K562 (cell line): Measurements from ENCODE around the gene FLAD1. TPM values are rescaled to one million over a fixed set of nuclear protein-coding genes. Genes with fewer than 3 reads are reported as not detected.

Experiments
- COPS2 ChIP-seq: fragments of 450-650 bp; conservative IDR thresholded peaks from 2 replicates; pipeline ENCODE4 v1.6.1; 2016; ENCODE audit warnings: mild to moderate bottlenecking, moderate library complexity
- ELF2 ChIP-seq: fragments of 250-450 bp; sonication (Bioruptor Pico); IDR thresholded peaks from 2 replicates; pipeline ENCODE4 v1.5.0; 2021; ENCODE audit warnings: mild to moderate bottlenecking
- HCFC1 ChIP-seq: IDR thresholded peaks from 2 replicates; pipeline ENCODE4 v1.6.1; 2012; ENCODE audit warnings: low read depth, low read length, improper control_type of control experiment
- HNRNPH1 ChIP-seq: fragments of 200-400 bp; formaldehyde crosslinking; optimal IDR thresholded peaks from 2 replicates; pipeline ENCODE3; 2017; ENCODE audit warnings: low read depth, mild to moderate bottlenecking, low read length, moderate library complexity
- IRF1 ChIP-seq: sonication (generic); formaldehyde crosslinking; IDR thresholded peaks from 2 replicates; pipeline ENCODE4 v1.8.0; 2022; ENCODE audit warnings: missing genetic modification reagents, mild to moderate bottlenecking, borderline replicate concordance
- MEF2A ChIP-seq: IDR thresholded peaks from 2 replicates; pipeline ENCODE4 v1.6.1; 2011; ENCODE audit warnings: low read depth, mild to moderate bottlenecking, low read length, moderate library complexity; ENCODE audit not compliant: control insufficient read depth
- MEF2D ChIP-seq: conservative IDR thresholded peaks from 2 replicates; pipeline ENCODE4 v1.6.1; 2016; ENCODE audit warnings: low read depth, missing genetic modification characterization, missing compliant biosample characterization
- NEUROD1 ChIP-seq: fragments of 150-350 bp; IDR thresholded peaks from 2 replicates; pipeline ENCODE4 v1.6.1; 2014; ENCODE audit warnings: borderline replicate concordance, low read length, low read depth; ENCODE audit not compliant: partially characterized antibody
- PHF21A ChIP-seq: fragments of 450-650 bp; IDR thresholded peaks from 2 replicates; pipeline ENCODE4 v1.6.1; 2017; ENCODE audit warnings: low read depth, borderline replicate concordance
- PML ChIP-seq: IDR thresholded peaks from 2 replicates; pipeline ENCODE4 v1.6.1; 2012; ENCODE audit warnings: low read length, inconsistent platforms
- POLR2B ChIP-seq: fragments of 450-650 bp; IDR thresholded peaks from 2 replicates; pipeline ENCODE4 v1.6.1; 2018; ENCODE audit warnings: low read depth; ENCODE audit not compliant: partially characterized antibody
- RCOR1 ChIP-seq, 2 experiments: IDR thresholded peaks; 2 replicates each; pipeline ENCODE4 v1.6.1; 2012; ENCODE audit warnings: low read depth in 2 of 2, low read length in 2 of 2, borderline replicate concordance in 1 of 2, improper control_type of control experiment in 1 of 2
- TAF9B ChIP-seq: fragments of 450-650 bp; IDR thresholded peaks from 2 replicates; pipeline ENCODE4 v1.6.1; 2018; ENCODE audit warnings: mild to moderate bottlenecking; ENCODE audit not compliant: partially characterized antibody
- ZNF121 ChIP-seq: sonication (generic); formaldehyde crosslinking; conservative IDR thresholded peaks from 2 replicates; pipeline ENCODE4 v1.8.0; 2022; ENCODE audit warnings: missing genetic modification reagents
- ZNF197 ChIP-seq: fragments of 200-800 bp; sonication (Bioruptor generic); IDR thresholded peaks from 2 replicates; pipeline ENCODE4 v1.6.1; 2016; ENCODE audit warnings: low read depth, missing genetic modification characterization, missing compliant biosample characterization
- polyA plus RNA-seq, 8 experiments: library from polyadenylated mRNA; depleted of rRNA in 4 of 8; stranded (reverse) in 5 of 8; unstranded in 3 of 8; fragments of >200 nt; fragmentation: Nextera tagmentation in 2 of 8; fragmentation: Illumina TruSeq in 1 of 8; extraction: Ambion mirVana in 2 of 8; extraction: Trizol in 1 of 8; gene quantifications; 2 replicates each; pipeline versions ENCODE4 v1.2.1 to v1.2.3, GENCODE V29; 2011 to 2014; ENCODE audit warnings: inconsistent platforms in 1 of 8, missing spikeins in 1 of 8
- total RNA-seq, 7 experiments: library from RNA; depleted of rRNA in 6 of 7; stranded (reverse); fragments of >200 nt in 6 of 7; fragmentation: Illumina TruSeq in 2 of 7; extraction: Trizol in 2 of 7; gene quantifications; 2 replicates each; pipeline versions ENCODE4 v1.2.1 to v1.2.3, GENCODE V29; 2011 to 2021; ENCODE audit warnings: low replicate concordance in 1 of 7
- TF ChIP-seq, protein P1 (sequence below): sonication (generic); formaldehyde crosslinking; IDR thresholded peaks from 2 replicates; pipeline ENCODE4 v1.8.0; 2022; ENCODE audit warnings: mild to moderate bottlenecking, missing genetic modification reagents, borderline replicate concordance
- TF ChIP-seq, protein P2 (sequence below): sonication (generic); formaldehyde crosslinking; IDR thresholded peaks from 2 replicates; pipeline ENCODE4 v1.4.0; 2020; ENCODE audit warnings: mild to moderate bottlenecking, missing genetic modification reagents
- TF ChIP-seq, protein P3 (sequence below): sonication (generic); formaldehyde crosslinking; IDR thresholded peaks from 2 replicates; pipeline ENCODE4 v1.8.0; 2022; ENCODE audit warnings: missing genetic modification reagents, mild to moderate bottlenecking, moderate library complexity, borderline replicate concordance
- TF ChIP-seq, protein P4 (sequence below): fragments of 250-450 bp; sonication (Bioruptor Pico); IDR thresholded peaks from 2 replicates; pipeline ENCODE4 v1.4.0; 2020; ENCODE audit warnings: borderline replicate concordance

FLAD1 gene
- total and polyA plus RNA-seq, 9 of the 15 experiments (the other 6 are each of a cell fraction or from before 2014, with no cell fraction given), result 24.9 to 85.8 (median 67.0) TPM

GRCh38 chr1:154973344-154974101 lies 9.6 kb upstream of the FLAD1 start (continued):
- TF ChIP-seq, protein P1, sequence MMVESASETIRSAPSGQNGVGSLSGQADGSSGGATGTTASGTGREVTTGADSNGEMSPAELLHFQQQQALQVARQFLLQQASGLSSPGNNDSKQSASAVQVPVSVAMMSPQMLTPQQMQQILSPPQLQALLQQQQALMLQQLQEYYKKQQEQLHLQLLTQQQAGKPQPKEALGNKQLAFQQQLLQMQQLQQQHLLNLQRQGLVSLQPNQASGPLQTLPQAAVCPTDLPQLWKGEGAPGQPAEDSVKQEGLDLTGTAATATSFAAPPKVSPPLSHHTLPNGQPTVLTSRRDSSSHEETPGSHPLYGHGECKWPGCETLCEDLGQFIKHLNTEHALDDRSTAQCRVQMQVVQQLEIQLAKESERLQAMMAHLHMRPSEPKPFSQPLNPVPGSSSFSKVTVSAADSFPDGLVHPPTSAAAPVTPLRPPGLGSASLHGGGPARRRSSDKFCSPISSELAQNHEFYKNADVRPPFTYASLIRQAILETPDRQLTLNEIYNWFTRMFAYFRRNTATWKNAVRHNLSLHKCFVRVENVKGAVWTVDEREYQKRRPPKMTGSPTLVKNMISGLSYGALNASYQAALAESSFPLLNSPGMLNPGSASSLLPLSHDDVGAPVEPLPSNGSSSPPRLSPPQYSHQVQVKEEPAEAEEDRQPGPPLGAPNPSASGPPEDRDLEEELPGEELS (CRISPR knock-in tag), result no peak
- TF ChIP-seq MEF2D (tag) (no peak), PHF21A (no peak), ELF2 (CRISPR knock-in tag) (no peak), HCFC1 (no peak), COPS2 (no peak), POLR2B (peak; percentile 91), NEUROD1 (no peak), RCOR1 (IDR thresholded peaks at IDR 0.05; ENCODE audit: borderline replicate concordance in 1 of 2, low read depth in 2 of 2, low read length in 2 of 2) (peak in 1 of 2 experiments; percentile 76; a peak in 1 of 4 replicates), HNRNPH1 (no peak), ZNF121 (CRISPR knock-in tag) (no peak), ZNF197 (no peak), TAF9B (peak; percentile 68), MEF2A (no peak), IRF1 (CRISPR knock-in tag) (no peak), PML (peak; percentile 12; the same call in 1 of the 2 replicates)
- TF ChIP-seq, protein P2, sequence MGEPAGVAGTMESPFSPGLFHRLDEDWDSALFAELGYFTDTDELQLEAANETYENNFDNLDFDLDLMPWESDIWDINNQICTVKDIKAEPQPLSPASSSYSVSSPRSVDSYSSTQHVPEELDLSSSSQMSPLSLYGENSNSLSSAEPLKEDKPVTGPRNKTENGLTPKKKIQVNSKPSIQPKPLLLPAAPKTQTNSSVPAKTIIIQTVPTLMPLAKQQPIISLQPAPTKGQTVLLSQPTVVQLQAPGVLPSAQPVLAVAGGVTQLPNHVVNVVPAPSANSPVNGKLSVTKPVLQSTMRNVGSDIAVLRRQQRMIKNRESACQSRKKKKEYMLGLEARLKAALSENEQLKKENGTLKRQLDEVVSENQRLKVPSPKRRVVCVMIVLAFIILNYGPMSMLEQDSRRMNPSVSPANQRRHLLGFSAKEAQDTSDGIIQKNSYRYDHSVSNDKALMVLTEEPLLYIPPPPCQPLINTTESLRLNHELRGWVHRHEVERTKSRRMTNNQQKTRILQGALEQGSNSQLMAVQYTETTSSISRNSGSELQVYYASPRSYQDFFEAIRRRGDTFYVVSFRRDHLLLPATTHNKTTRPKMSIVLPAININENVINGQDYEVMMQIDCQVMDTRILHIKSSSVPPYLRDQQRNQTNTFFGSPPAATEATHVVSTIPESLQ (CRISPR knock-in tag), result no peak
- TF ChIP-seq, protein P3, sequence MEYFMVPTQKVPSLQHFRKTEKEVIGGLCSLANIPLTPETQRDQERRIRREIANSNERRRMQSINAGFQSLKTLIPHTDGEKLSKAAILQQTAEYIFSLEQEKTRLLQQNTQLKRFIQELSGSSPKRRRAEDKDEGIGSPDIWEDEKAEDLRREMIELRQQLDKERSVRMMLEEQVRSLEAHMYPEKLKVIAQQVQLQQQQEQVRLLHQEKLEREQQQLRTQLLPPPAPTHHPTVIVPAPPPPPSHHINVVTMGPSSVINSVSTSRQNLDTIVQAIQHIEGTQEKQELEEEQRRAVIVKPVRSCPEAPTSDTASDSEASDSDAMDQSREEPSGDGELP (CRISPR knock-in tag), result peak; percentile 97
- TF ChIP-seq, protein P4, sequence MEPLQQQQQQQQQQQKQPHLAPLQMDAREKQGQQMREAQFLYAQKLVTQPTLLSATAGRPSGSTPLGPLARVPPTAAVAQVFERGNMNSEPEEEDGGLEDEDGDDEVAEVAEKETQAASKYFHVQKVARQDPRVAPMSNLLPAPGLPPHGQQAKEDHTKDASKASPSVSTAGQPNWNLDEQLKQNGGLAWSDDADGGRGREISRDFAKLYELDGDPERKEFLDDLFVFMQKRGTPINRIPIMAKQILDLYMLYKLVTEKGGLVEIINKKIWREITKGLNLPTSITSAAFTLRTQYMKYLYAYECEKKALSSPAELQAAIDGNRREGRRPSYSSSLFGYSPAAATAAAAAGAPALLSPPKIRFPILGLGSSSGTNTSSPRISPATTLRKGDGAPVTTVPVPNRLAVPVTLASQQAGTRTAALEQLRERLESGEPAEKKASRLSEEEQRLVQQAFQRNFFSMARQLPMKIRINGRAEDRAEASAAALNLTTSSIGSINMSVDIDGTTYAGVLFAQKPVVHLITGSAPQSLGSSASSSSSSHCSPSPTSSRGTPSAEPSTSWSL, result no peak
